ENCODE measurements around the gene COL25A1.

Gene COL25A1

GRCh38 chr4:109216085-109216696, 86.3 kb downstream of the COL25A1 start:
- TF ChIP-seq CTCF (IDR thresholded peaks at IDR 0.05; ENCODE audit: extremely low read depth, missing control alignments) = no peak
- no peak for DNase-seq (ENCODE audit: low spot score)

- no peak for TF ChIP-seq CTCF (IDR thresholded peaks at IDR 0.05; ENCODE audit: extremely low read depth, missing control alignments)
- no peak for DNase-seq (ENCODE audit: low spot score)
These were observed 87.0 kb downstream of the COL25A1 start for GRCh38 chr4:109215506-109215905.

- DNase-seq (ENCODE audit: low spot score) = no peak
- no peak for TF ChIP-seq CTCF (IDR thresholded peaks at IDR 0.05; ENCODE audit: extremely low read depth, missing control alignments)
These were observed 87.7 kb downstream of the COL25A1 start for GRCh38 chr4:109214622-109215301.

GRCh38 chr4:109213056-109213455, 89.4 kb downstream of the COL25A1 start:
- DNase-seq (ENCODE audit: low spot score) = no peak
- TF ChIP-seq CTCF (IDR thresholded peaks at IDR 0.05; ENCODE audit: extremely low read depth, missing control alignments) = no peak

DNA sequence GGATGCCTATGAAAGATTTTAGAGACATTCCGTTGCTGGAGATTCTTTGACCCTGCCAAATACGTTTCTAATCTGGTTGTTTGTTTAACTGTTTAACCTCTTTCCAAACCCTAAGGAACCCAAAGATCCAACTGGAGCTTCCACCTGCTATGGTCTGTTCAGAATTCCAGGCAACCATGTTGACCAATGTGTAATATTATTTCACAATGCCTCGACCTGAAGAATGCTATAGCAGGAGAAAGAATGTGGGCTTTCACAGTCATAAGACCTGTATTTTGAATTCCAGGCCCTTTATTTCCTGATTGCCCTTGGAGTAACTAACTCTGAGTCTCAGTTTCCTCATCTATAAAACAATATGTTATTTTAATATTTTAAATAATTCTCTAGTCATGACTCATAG, 90.8 kb downstream of the COL25A1 start:
- TF ChIP-seq CTCF (IDR thresholded peaks at IDR 0.05; ENCODE audit: extremely low read depth, missing control alignments) = no peak
- DNase-seq (ENCODE audit: low spot score) = no peak

DNA sequence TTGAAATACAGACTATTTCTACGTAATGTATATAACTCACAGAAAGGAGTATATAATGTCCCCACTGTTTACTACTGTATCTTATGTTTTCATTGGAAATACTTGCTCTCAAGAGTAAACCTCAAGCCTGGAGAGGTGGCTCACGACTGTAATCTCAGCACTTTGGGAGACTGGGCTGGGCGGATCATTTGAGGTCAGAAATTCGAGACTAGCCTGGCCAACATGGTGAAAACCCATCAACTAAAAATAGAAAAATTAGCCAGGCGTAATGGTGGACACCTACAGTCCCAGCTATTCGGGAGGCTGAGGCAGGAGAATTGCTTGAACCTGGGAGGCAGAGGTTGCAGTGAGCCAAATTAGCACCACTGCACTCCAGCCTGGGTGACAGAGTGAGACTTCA, 92.8 kb downstream of the COL25A1 start:
- TF ChIP-seq CTCF (IDR thresholded peaks at IDR 0.05; ENCODE audit: extremely low read depth, missing control alignments) = no peak

DNA sequence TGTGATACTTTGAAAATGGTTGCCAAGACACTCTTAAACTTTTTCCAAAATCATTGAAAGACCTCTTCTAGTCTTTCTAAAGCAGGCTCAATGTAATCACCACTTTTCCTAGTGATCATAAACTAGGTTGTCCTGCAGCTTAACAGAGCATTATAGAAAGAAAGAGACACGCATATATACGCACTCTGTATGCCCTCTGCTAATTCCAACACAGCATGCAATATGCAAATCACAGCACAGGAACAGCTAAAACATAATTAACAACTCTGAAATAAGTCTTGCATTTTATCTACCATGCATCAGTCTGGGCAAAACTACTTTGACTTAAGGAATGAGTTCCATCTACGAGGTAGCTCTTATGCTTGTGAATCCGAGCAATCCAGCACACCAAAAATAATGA, 94.6 kb downstream of the COL25A1 start:
- TF ChIP-seq CTCF (IDR thresholded peaks at IDR 0.05; ENCODE audit: extremely low read depth, missing control alignments) = no peak
- no peak for DNase-seq (ENCODE audit: low spot score)

More for the DNA sequence above, 92.8 kb downstream of the COL25A1 start:
- DNase-seq (ENCODE audit: low spot score) = no peak
